Nephron progenitor cell (in vitro differentiated cells): ENCODE data around the gene NFIX.

ENCODE experiments used
- DNase-seq: peaks from one replicate; pipeline ENCODE4 v3.0.0; 2021
- H3K27ac Mint-ChIP-seq: 2 replicates; pipeline ENCODE4 v1.8.0; 2021; ENCODE audit warnings: mild to moderate bottlenecking, moderate library complexity, mixed read lengths
- H3K27me3 Mint-ChIP-seq: 2 replicates; pipeline ENCODE4 v1.8.0; 2021; ENCODE audit warnings: mild to moderate bottlenecking, low read depth, mixed read lengths; ENCODE audit not compliant: poor library complexity
- H3K36me3 Mint-ChIP-seq: 2 replicates; pipeline ENCODE4 v1.8.0; 2021; ENCODE audit warnings: low read depth, mixed read lengths
- H3K4me1 Mint-ChIP-seq: 2 replicates; pipeline ENCODE4 v1.8.0; 2021; ENCODE audit warnings: mixed read lengths
- H3K4me3 Mint-ChIP-seq: 2 replicates; pipeline ENCODE4 v1.8.0; 2021; ENCODE audit warnings: mild to moderate bottlenecking, moderate library complexity, mixed read lengths
- H3K9me3 Mint-ChIP-seq: 2 replicates; pipeline ENCODE4 v1.8.0; 2021; ENCODE audit warnings: mild to moderate bottlenecking, moderate library complexity, mixed read lengths
- TF ChIP-seq, protein P1 (sequence below): fragments of 200-600 bp; sonication (generic); IDR thresholded peaks from 2 replicates; pipeline ENCODE4 v1.5.0; 2021; ENCODE audit warnings: antibody characterized with exemption

NFIX gene

DNA sequence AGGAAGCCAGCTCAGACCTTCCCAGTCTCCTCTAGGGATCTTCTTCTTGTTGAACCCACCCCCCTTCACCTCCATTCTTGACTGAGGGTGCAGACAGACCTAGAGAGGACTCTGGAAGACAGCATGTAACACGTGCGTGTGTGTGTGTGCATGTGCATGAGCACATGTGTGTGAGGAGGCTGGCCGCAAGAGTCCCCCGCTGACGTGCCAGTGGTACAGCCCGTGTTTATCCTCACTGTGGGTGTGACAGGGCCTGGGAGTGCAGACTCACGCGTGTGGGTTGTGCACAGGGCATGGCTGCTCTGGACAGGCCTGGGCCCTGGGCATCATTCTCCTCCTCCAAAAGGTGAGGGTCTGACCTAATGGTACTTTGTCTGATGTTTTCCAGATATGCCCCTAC is 81.0 kb downstream of the NFIX start:
- Mint-ChIP-seq H3K27ac (no peak overlapping the region), H3K36me3 (no peaks in the 10 kb centered on the region), H3K4me3 (no peak overlapping the region), H3K27me3 (peaks cover 69% of the 10 kb centered on the region), H3K4me1 (peaks cover 16% of the 10 kb centered on the region), H3K9me3 (no peaks in the 10 kb centered on the region)
- TF ChIP-seq, protein P1, sequence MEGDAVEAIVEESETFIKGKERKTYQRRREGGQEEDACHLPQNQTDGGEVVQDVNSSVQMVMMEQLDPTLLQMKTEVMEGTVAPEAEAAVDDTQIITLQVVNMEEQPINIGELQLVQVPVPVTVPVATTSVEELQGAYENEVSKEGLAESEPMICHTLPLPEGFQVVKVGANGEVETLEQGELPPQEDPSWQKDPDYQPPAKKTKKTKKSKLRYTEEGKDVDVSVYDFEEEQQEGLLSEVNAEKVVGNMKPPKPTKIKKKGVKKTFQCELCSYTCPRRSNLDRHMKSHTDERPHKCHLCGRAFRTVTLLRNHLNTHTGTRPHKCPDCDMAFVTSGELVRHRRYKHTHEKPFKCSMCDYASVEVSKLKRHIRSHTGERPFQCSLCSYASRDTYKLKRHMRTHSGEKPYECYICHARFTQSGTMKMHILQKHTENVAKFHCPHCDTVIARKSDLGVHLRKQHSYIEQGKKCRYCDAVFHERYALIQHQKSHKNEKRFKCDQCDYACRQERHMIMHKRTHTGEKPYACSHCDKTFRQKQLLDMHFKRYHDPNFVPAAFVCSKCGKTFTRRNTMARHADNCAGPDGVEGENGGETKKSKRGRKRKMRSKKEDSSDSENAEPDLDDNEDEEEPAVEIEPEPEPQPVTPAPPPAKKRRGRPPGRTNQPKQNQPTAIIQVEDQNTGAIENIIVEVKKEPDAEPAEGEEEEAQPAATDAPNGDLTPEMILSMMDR = no peak
- DNase-seq = no peak

- H3K36me3 Mint-ChIP-seq = no peaks in the 10 kb centered on the region
- peaks cover 20% of the 10 kb centered on the region for H3K4me1 Mint-ChIP-seq
- H3K9me3 Mint-ChIP-seq = no peaks in the 10 kb centered on the region
- no peak overlapping the region for H3K27ac Mint-ChIP-seq
- DNase-seq = no peak
- peaks cover 69% of the 10 kb centered on the region for H3K27me3 Mint-ChIP-seq
- TF ChIP-seq, protein P1 = no peak
- H3K4me3 Mint-ChIP-seq = no peak overlapping the region
These were observed 81.5 kb downstream of the NFIX start for GRCh38 chr19:13076787-13077186.

DNA sequence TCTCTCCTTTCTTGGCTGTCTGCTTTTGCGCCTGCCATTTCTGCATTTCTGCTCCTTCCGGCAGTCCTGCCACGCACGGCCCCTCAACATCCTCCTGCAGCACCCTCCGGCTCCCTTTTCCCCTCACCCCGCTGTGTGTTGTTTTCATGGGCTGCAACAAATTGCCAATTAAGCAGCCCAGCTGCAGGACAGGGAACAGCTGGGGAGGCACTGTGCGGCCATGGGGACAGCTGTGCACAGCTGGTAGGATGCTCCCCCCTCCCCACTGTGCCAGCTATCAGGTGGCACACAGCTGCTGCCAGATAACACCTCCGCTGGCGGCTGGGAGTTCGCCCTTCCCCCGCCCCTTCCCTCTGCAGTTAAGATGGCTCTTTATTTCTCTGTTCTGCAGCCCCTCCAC is 82.0 kb downstream of the NFIX start:
- H3K27me3 Mint-ChIP-seq = peaks cover 70% of the 10 kb centered on the region
- no peak overlapping the region for H3K27ac Mint-ChIP-seq
- no peak for DNase-seq
- TF ChIP-seq, protein P1 = no peak
- H3K4me1 Mint-ChIP-seq = peaks cover 25% of the 10 kb centered on the region
- H3K9me3 Mint-ChIP-seq = no peaks in the 10 kb centered on the region
- no peak overlapping the region for H3K4me3 Mint-ChIP-seq
- no peaks in the 10 kb centered on the region for H3K36me3 Mint-ChIP-seq

- Mint-ChIP-seq H3K4me1 (peaks cover 36% of the 10 kb centered on the region), H3K27me3 (peaks cover 63% of the 10 kb centered on the region), H3K27ac (no peak overlapping the region)
These were observed 83.1 kb downstream of the NFIX start for GRCh38 chr19:13078381-13078780.

DNA sequence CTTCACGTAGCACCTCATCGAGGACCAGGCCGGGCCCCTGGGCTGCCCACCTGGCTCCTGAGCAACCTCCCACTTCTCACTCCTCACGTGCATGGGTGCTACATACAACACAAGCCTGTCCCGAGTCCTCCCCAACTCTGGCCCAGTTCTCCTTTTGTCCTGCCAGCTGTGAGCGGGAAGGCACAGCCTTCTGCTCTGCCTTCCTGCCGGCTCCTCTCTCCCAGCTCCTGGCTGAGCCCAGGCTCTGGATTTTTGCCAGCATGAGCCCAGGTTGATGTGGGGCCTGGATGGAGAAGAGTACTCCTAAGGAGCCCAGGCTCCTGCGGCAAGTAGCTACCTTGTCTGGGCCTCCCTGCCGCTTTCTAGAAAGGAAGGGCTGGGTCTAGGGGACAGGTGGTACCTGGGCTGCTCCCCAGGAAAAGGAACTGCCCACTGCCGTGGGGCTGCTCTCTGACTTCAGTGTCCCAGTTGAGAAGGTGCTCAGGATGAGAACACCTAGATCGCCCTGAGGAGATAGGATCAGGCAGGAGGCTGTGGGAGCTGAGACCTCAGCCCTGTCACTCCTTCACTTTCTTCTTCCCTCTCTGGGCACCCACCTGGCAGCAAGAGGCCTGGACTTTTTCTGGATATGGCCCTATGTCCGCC is 83.7 kb downstream of the NFIX start:
- no peaks in the 10 kb centered on the region for H3K36me3 Mint-ChIP-seq
- TF ChIP-seq, protein P1 = no peak
- H3K4me1 Mint-ChIP-seq = peaks cover 38% of the 10 kb centered on the region
- DNase-seq = no peak
- no peak overlapping the region for H3K27ac Mint-ChIP-seq
- no peak overlapping the region for H3K4me3 Mint-ChIP-seq
- peaks cover 60% of the 10 kb centered on the region for H3K27me3 Mint-ChIP-seq
- H3K9me3 Mint-ChIP-seq = no peaks in the 10 kb centered on the region

More at GRCh38 chr19:13078381-13078780, 83.1 kb downstream of the NFIX start:
- Mint-ChIP-seq H3K9me3 (no peaks in the 10 kb centered on the region), H3K4me3 (no peak overlapping the region), H3K36me3 (no peaks in the 10 kb centered on the region)
- no peak for DNase-seq
- TF ChIP-seq, protein P1 = no peak

DNA sequence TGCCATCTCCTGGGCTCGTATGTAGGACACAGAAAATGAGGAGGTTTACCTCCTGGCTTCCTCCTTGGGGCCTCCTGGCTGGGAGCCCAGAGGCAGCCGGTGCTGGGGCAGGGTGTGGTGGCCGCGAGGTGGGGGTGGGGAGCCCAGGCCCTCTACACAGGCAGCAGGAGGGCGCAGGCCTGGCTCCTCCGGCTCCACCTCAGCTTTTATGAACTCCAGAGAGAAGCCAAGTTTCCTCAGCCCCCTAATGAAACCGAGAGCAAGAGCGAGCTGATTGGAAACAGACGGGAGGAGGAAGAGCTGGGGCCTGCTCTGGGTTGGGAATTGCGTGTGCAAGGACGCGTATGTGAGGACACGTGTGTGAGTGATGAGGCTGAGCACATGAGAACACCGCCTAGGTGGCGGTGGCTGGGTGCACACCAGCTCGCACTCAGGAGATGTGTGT is 84.3 kb downstream of the NFIX start:
- no peak for DNase-seq
- H3K27me3 Mint-ChIP-seq = peaks cover 60% of the 10 kb centered on the region
- no peak overlapping the region for H3K27ac Mint-ChIP-seq
- no peaks in the 10 kb centered on the region for H3K36me3 Mint-ChIP-seq
- H3K4me1 Mint-ChIP-seq = peaks cover 38% of the 10 kb centered on the region
- TF ChIP-seq, protein P1 = no peak
- H3K4me3 Mint-ChIP-seq = no peak overlapping the region
- no peaks in the 10 kb centered on the region for H3K9me3 Mint-ChIP-seq
